ENCODE results near the gene WWC1. TPM values are rescaled to one million over a fixed set of nuclear protein-coding genes. Genes with fewer than 3 reads are reported as not detected.

The WWC1 gene
- total RNA-seq, 1 experiment from 2014 or later: 108 TPM

GRCh38 chr5:168382421-168382820, 91.0 kb downstream of the WWC1 start:
- Histone ChIP-seq H3K36me3 (ENCODE audit: control insufficient read depth, insufficient read depth, low read length) (peaks cover 3% of the 10 kb centered on the region), H3K4me3 (ENCODE audit: low read depth, low read length) (no peak overlapping the region), H3K9me3 (no peaks in the 10 kb centered on the region), H3K27me3 (replicated peaks; ENCODE audit: control insufficient read depth, insufficient read depth, low read length) (no peaks in the 10 kb centered on the region), H3K4me1 (no peaks in the 10 kb centered on the region)
- H3K27me3 Mint-ChIP-seq (ENCODE audit: insufficient read depth, unreplicated experiment): no peaks in the 10 kb centered on the region
- no peaks in the 10 kb centered on the region for H3K9me3 Mint-ChIP-seq (ENCODE audit: unreplicated experiment)
- ChIA-PET POLR2A (interaction anchor here (0.5 kb wide), 1 partner anchor 25 kb away, joined by 6 read pairs; no protein-coding TSS in a partner anchor), CTCF (interaction anchor here (0.8 kb wide), 1 partner anchor 774 kb away, joined by 4 read pairs; no protein-coding TSS in a partner anchor)
- intact Hi-C loops (cut with micrococcal nuclease; ENCODE audit: unreplicated experiment): no loop called here
- no peak for DNase-seq
- H3K4me1 Mint-ChIP-seq (ENCODE audit: low read depth, unreplicated experiment): no peaks in the 10 kb centered on the region
- no peak overlapping the region for H3K4me3 Mint-ChIP-seq (ENCODE audit: unreplicated experiment)
- no peak overlapping the region for H3K27ac Mint-ChIP-seq (ENCODE audit: unreplicated experiment)
- peaks cover 43% of the 10 kb centered on the region for H3K36me3 Mint-ChIP-seq (ENCODE audit: insufficient read depth, unreplicated experiment)
- TF ChIP-seq CTCF (IDR thresholded peaks at IDR 0.05; ENCODE audit: insufficient read depth in 1 of 2, low read depth in 1 of 2, low read length in 1 of 2, severe bottlenecking in 1 of 2, unreplicated experiment in 1 of 2): no peak
- BruUV-seq (replicated peaks): no TSS peak

GRCh38 chr5:168390491-168390890, 99.0 kb downstream of the WWC1 start:
- TF ChIP-seq CTCF (IDR thresholded peaks at IDR 0.05; ENCODE audit: insufficient read depth in 1 of 2, low read depth in 1 of 2, low read length in 1 of 2, severe bottlenecking in 1 of 2, unreplicated experiment in 1 of 2): no peak
- Histone ChIP-seq H3K27me3 (replicated peaks; ENCODE audit: control insufficient read depth, insufficient read depth, low read length) (no peaks in the 10 kb centered on the region), H3K4me3 (ENCODE audit: low read depth, low read length) (no peak overlapping the region), H3K4me1 (peaks cover 13% of the 10 kb centered on the region), H3K36me3 (ENCODE audit: control insufficient read depth, insufficient read depth, low read length) (peaks cover 2% of the 10 kb centered on the region), H3K9me3 (no peaks in the 10 kb centered on the region)
- Mint-ChIP-seq H3K4me1 (ENCODE audit: low read depth, unreplicated experiment) (peaks cover 22% of the 10 kb centered on the region), H3K27me3 (ENCODE audit: insufficient read depth, unreplicated experiment) (no peaks in the 10 kb centered on the region), H3K4me3 (ENCODE audit: unreplicated experiment) (no peak overlapping the region), H3K27ac (ENCODE audit: unreplicated experiment) (no peak overlapping the region), H3K9me3 (ENCODE audit: unreplicated experiment) (no peaks in the 10 kb centered on the region), H3K36me3 (ENCODE audit: insufficient read depth, unreplicated experiment) (peaks cover 97% of the 10 kb centered on the region)
- BruUV-seq (replicated peaks): no TSS peak
- ChIA-PET CTCF (no interaction called here), POLR2A (no interaction called here)
- DNase-seq: no peak
- intact Hi-C loops (cut with micrococcal nuclease; ENCODE audit: unreplicated experiment): no loop called here

GRCh38 chr5:168393773-168394172, 102.3 kb downstream of the WWC1 start:
- H3K27ac Mint-ChIP-seq (ENCODE audit: unreplicated experiment): peak overlapping the region; percentile 48
- DNase-seq: no peak
- H3K4me3 ChIP-seq (ENCODE audit: low read depth, low read length): no peak overlapping the region
- no peaks in the 10 kb centered on the region for H3K27me3 Mint-ChIP-seq (ENCODE audit: insufficient read depth, unreplicated experiment)
- intact Hi-C loops (cut with micrococcal nuclease; ENCODE audit: unreplicated experiment): no loop called here
- peaks cover 13% of the 10 kb centered on the region for H3K4me1 ChIP-seq
- no TSS peak for BruUV-seq (replicated peaks)
- ChIA-PET POLR2A (no interaction called here), CTCF (interaction anchor here (0.6 to 1.0 kb wide), 2 partner anchors 93 to 124 kb away, joined by 4 to 9 read pairs; no protein-coding TSS in a partner anchor)
- no peak for TF ChIP-seq CTCF (IDR thresholded peaks at IDR 0.05; ENCODE audit: insufficient read depth in 1 of 2, low read depth in 1 of 2, low read length in 1 of 2, severe bottlenecking in 1 of 2, unreplicated experiment in 1 of 2)
- no peaks in the 10 kb centered on the region for H3K9me3 ChIP-seq
- H3K4me3 Mint-ChIP-seq (ENCODE audit: unreplicated experiment): no peak overlapping the region
- H3K36me3 ChIP-seq (ENCODE audit: control insufficient read depth, insufficient read depth, low read length): peaks cover 2% of the 10 kb centered on the region; the same call in 1 of the 2 replicates
- H3K36me3 Mint-ChIP-seq (ENCODE audit: insufficient read depth, unreplicated experiment): peaks cover 92% of the 10 kb centered on the region
- no peaks in the 10 kb centered on the region for H3K27me3 ChIP-seq (replicated peaks; ENCODE audit: control insufficient read depth, insufficient read depth, low read length)
- H3K4me1 Mint-ChIP-seq (ENCODE audit: low read depth, unreplicated experiment): peaks cover 22% of the 10 kb centered on the region
- H3K9me3 Mint-ChIP-seq (ENCODE audit: unreplicated experiment): no peaks in the 10 kb centered on the region

Data from Caco-2 (cell line).